Smooth muscle cell of trachea (primary cell): ENCODE data around the gene USP27X. TPM values are rescaled to one million over a fixed set of nuclear protein-coding genes. Genes with fewer than 3 reads are reported as not detected.

Experiments
- total RNA-seq: library from RNA; depleted of rRNA; stranded (reverse); fragments of >200 nt; gene quantifications from 2 replicates; pipeline ENCODE4 v1.2.1, GENCODE V29; 2014

Gene USP27X
- total RNA-seq: 2.5 and 3.5 TPM in 2 replicates

DNA sequence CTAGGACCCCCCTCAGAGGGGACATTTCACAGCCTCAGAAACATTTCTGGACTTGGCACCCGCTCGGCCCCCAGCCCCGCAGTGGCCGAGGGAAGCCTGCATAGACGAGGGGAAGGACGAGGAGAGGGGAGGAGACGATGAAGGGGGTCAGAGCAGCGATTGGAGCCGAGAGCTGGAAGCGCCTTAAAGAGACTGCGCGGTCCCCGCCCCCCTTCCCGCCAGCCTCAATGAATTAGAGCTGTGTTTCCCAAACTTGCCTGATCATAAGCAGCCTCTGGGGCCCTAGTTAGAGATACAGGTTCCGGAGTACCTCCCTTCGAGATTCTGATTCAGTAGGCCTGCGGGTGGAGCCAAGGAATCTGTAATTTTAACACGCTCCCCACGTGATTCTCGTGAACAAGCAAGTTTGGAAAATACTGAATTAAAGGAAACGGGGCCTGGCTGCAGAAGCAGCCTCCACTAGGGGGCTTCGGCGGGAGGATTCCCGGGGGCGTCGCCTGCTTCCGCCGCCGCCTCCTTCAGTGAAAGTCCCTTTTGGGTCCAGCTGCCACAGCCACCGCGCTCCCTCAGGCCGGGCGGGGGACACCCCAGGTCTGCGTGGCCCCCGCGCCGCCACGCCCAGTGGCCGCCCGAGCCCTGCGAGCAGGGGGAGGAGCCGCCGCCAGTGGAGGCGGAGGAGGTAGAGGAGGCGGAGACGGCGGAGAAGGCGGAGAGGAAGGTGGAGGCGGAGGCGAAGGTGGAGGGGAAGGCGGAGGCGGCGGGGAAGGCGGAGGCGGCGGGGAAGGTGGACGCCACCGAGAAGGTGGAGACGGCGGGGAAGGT lies at the start of gene USP27X:
TSS of gene USP27X (plus strand) at position 651 of the 822 bp plus-strand sequence. CDS start 824 bp downstream, outside the sequence.

DNA sequence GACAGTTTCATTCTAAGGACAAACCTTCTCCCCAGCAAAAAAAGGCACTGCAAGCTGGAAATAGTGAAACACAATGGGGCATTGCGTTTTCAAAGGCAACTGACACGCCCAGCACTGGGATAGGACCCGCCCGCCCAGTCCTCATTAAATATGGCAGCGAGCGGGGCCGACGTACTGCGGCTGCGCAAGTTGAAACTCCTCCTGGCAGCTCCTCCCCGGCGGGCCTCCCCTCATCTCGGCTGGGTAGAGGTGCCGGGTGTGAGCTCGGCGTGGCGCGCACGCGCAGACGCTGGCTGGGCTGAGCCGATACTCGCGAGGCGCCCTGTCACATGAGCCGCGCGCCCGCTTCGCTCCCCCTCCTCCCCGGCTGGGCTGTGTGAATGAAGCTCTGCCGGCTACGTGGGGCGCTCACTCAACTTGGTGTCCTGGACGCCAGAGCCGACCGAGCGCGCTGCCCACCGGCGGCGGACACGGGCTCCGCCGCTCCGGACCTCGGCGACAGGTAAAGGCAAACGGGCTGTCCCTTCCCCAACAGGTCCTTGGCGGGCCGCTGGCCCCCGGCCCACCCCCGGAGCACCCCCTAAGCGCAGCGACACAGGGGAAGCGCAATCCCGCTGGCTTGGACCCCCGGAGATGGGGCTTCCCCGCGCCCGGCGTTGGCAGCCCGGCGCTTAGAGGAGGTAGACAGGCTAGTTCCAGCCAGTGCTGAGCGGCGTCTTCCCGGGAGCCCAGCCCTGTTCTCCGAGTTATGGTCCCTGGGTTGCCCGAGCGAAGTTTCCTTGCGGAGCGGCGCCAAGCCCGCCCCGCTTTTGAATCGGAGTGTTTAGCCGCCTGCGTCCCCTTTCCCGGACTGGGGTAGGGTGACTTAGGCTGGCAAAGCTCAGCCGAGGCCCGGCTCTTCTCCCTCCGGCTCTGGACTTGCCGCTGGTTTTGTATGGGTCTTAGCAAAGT lies 43.3 kb downstream of the USP27X start, which contains the start of gene CLCN5:
TSS of gene CLCN5 (plus strand) at position 306 of the 951 bp plus-strand sequence. CDS start 2,703 bp downstream, outside the sequence.

Other genes starting within 250 kb of the USP27X start
- gene PAGE1, start 183.5 kb upstream of the USP27X start, total RNA-seq: not detected in 2 replicates
- not detected in 2 replicates for gene PAGE4, start 50.2 kb upstream of the USP27X start, total RNA-seq
- 6.0 and 7.3 TPM in 2 replicates for gene CLCN5, start 43.1 kb downstream of the USP27X start, total RNA-seq